GM12878 (cell line): ENCODE measurements around the gene PHLDA2.

ENCODE experiments used
- CEBPB ChIP-seq, 2 experiments: fragments of 150-350 bp in 1 of 2; IDR thresholded peaks; 2 replicates each; pipeline ENCODE4 v1.6.1; 2012 to 2014; ENCODE audit warnings: low read depth in 2 of 2, low read length in 2 of 2, borderline replicate concordance in 1 of 2, inconsistent platforms in 1 of 2
- EP300 ChIP-seq, 2 experiments: fragments of 150-350 bp in 1 of 2; IDR thresholded peaks; 2 replicates each; pipeline ENCODE4 v1.6.1; 2011 to 2012; ENCODE audit warnings: low read depth in 2 of 2, low read length in 2 of 2, borderline replicate concordance in 1 of 2, improper control_type of control experiment in 1 of 2, inconsistent platforms in 1 of 2; ENCODE audit not compliant: control insufficient read depth in 1 of 2
- MTA3 ChIP-seq: IDR thresholded peaks from 2 replicates; pipeline ENCODE4 v1.6.1; 2012; ENCODE audit warnings: low read length, inconsistent platforms, borderline replicate concordance
- POLR2A ChIP-seq: IDR thresholded peaks from 2 replicates; pipeline ENCODE4 v1.6.1; 2011; ENCODE audit warnings: low read depth, mild to moderate bottlenecking, low read length
- POLR2AphosphoS2 ChIP-seq: IDR thresholded peaks from 2 replicates; pipeline ENCODE4 v1.6.1; 2011; ENCODE audit warnings: low read depth, mild to moderate bottlenecking, low read length, improper control_type of control experiment, moderate library complexity
- POLR2AphosphoS5 ChIP-seq: IDR thresholded peaks from 2 replicates; pipeline ENCODE4 v1.6.1; 2011; ENCODE audit warnings: mild to moderate bottlenecking, low read length, inconsistent platforms
- RAD21 ChIP-seq: IDR thresholded peaks from 2 replicates; pipeline ENCODE4 v1.6.1; 2011; ENCODE audit warnings: mild to moderate bottlenecking, low read depth, low read length, moderate library complexity; ENCODE audit not compliant: insufficient read depth
- RCOR1 ChIP-seq: conservative IDR thresholded peaks from 2 replicates; pipeline ENCODE4 v1.6.1; 2012; ENCODE audit warnings: low read depth, low read length, improper control_type of control experiment
- ZBED1 ChIP-seq: IDR thresholded peaks from 2 replicates; pipeline ENCODE4 v1.6.1; 2016; ENCODE audit warnings: borderline replicate concordance
- TF ChIP-seq, protein P1 (sequence below): fragments of 450-650 bp; formaldehyde crosslinking; IDR thresholded peaks from 2 replicates; pipeline ENCODE4 v1.5.0; 2022; ENCODE audit warnings: mild to moderate bottlenecking, missing genetic modification characterization
- TF ChIP-seq, protein P2 (sequence below), 3 experiments: IDR thresholded peaks in 2 of 3; conservative IDR thresholded peaks in 1 of 3; 2 replicates each; pipeline ENCODE4 v1.5.1; 2011; ENCODE audit warnings: low read depth in 3 of 3, low read length in 3 of 3, mild to moderate bottlenecking in 3 of 3, control low read depth in 2 of 3, moderate library complexity in 2 of 3, inconsistent platforms in 1 of 3, mixed read lengths in 1 of 3; ENCODE audit not compliant: control insufficient read depth in 2 of 3, insufficient read depth in 1 of 3; ENCODE audit errors: extremely low read depth in 1 of 3
- TF ChIP-seq, protein P3 (sequence below): IDR thresholded peaks from 2 replicates; pipeline ENCODE4 v1.6.1; 2011; ENCODE audit warnings: low read depth, mild to moderate bottlenecking, low read length, moderate library complexity, borderline replicate concordance; ENCODE audit errors: extremely low read depth
- TF ChIP-seq, protein P4 (sequence below): IDR thresholded peaks from 2 replicates; pipeline ENCODE4 v1.6.1; 2012; ENCODE audit warnings: low read depth, low read length, improper control_type of control experiment
- TF ChIP-seq, protein P5 (sequence below): IDR thresholded peaks from 2 replicates; pipeline ENCODE4 v1.6.1; 2012; ENCODE audit warnings: low read depth, low read length, improper control_type of control experiment

DNA sequence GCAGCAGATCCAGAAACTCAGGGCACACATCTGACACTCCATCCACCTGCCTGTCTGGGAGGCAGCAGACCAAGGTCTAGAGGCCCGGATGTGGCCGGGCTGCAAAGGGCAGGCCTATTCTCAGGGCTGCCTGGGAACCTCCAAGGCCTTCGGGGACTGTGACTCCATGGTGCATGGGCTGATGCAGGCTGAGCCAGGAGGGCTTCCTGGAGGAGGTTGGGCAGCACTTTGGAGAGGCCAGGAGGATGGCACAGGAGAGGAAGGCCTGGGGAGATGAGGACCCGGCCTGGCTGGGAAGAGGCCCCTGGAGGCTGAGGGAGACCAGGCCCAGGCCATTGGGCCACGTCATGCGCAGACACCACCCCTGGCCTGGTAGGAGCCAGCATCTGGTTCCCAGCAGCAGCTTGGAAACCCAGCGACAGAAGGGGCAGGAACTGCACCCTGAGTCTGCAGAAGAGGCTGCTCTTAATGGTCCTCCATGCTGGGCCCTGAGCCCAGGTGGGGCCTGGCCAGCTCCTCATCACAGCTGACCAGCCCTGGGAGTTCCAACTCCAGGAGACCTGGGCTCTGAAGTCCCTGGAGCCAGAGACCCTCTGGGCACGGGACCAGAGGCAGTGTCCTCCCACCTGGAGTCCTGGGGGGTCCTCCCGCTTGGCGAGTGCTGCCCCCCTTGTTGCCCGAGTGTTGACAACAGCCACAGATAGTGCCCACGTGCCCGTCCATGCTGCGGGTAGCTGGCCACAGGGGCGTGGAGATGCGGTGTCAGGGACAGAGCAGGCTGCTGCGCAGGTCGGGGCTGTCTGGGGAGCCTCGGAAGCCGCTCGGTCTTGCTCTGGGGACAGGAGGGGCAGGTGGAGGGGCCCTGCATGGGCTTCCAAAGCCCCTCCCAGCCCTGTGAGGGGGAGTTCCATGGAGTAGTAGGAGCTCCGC lies 5.5 kb downstream of the PHLDA2 start:
- TF ChIP-seq, protein P1, sequence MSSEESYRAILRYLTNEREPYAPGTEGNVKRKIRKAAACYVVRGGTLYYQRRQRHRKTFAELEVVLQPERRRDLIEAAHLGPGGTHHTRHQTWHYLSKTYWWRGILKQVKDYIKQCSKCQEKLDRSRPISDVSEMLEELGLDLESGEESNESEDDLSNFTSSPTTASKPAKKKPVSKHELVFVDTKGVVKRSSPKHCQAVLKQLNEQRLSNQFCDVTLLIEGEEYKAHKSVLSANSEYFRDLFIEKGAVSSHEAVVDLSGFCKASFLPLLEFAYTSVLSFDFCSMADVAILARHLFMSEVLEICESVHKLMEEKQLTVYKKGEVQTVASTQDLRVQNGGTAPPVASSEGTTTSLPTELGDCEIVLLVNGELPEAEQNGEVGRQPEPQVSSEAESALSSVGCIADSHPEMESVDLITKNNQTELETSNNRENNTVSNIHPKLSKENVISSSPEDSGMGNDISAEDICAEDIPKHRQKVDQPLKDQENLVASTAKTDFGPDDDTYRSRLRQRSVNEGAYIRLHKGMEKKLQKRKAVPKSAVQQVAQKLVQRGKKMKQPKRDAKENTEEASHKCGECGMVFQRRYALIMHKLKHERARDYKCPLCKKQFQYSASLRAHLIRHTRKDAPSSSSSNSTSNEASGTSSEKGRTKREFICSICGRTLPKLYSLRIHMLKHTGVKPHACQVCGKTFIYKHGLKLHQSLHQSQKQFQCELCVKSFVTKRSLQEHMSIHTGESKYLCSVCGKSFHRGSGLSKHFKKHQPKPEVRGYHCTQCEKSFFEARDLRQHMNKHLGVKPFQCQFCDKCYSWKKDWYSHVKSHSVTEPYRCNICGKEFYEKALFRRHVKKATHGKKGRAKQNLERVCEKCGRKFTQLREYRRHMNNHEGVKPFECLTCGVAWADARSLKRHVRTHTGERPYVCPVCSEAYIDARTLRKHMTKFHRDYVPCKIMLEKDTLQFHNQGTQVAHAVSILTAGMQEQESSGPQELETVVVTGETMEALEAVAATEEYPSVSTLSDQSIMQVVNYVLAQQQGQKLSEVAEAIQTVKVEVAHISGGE (CRISPR knock-in tag): no peak
- TF ChIP-seq, protein P2, sequence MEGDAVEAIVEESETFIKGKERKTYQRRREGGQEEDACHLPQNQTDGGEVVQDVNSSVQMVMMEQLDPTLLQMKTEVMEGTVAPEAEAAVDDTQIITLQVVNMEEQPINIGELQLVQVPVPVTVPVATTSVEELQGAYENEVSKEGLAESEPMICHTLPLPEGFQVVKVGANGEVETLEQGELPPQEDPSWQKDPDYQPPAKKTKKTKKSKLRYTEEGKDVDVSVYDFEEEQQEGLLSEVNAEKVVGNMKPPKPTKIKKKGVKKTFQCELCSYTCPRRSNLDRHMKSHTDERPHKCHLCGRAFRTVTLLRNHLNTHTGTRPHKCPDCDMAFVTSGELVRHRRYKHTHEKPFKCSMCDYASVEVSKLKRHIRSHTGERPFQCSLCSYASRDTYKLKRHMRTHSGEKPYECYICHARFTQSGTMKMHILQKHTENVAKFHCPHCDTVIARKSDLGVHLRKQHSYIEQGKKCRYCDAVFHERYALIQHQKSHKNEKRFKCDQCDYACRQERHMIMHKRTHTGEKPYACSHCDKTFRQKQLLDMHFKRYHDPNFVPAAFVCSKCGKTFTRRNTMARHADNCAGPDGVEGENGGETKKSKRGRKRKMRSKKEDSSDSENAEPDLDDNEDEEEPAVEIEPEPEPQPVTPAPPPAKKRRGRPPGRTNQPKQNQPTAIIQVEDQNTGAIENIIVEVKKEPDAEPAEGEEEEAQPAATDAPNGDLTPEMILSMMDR (IDR thresholded peaks at IDR 0.05 in 2 of 3, conservative IDR thresholded peaks at IDR 0.05 in 1 of 3; ENCODE audit: control insufficient read depth in 2 of 3, extremely low read depth in 1 of 3, insufficient read depth in 1 of 3, low read depth in 3 of 3, low read length in 3 of 3): no peak
- no peak for TF ChIP-seq POLR2A
- TF ChIP-seq RCOR1: no peak
- no peak for TF ChIP-seq EP300 (IDR thresholded peaks at IDR 0.05; ENCODE audit: borderline replicate concordance in 1 of 2, control insufficient read depth in 1 of 2, low read depth in 2 of 2, low read length in 2 of 2)
- TF ChIP-seq CEBPB (IDR thresholded peaks at IDR 0.05; ENCODE audit: borderline replicate concordance in 1 of 2, low read depth in 2 of 2, low read length in 2 of 2): no peak
- TF ChIP-seq, protein P3, sequence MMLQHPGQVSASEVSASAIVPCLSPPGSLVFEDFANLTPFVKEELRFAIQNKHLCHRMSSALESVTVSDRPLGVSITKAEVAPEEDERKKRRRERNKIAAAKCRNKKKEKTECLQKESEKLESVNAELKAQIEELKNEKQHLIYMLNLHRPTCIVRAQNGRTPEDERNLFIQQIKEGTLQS: no peak
- no peak for TF ChIP-seq POLR2AphosphoS5
- TF ChIP-seq ZBED1: no peak
- TF ChIP-seq, protein P4, sequence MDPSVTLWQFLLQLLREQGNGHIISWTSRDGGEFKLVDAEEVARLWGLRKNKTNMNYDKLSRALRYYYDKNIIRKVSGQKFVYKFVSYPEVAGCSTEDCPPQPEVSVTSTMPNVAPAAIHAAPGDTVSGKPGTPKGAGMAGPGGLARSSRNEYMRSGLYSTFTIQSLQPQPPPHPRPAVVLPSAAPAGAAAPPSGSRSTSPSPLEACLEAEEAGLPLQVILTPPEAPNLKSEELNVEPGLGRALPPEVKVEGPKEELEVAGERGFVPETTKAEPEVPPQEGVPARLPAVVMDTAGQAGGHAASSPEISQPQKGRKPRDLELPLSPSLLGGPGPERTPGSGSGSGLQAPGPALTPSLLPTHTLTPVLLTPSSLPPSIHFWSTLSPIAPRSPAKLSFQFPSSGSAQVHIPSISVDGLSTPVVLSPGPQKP: no peak
- TF ChIP-seq RAD21: no peak
- TF ChIP-seq POLR2AphosphoS2: no peak
- no peak for TF ChIP-seq MTA3
- TF ChIP-seq, protein P5, sequence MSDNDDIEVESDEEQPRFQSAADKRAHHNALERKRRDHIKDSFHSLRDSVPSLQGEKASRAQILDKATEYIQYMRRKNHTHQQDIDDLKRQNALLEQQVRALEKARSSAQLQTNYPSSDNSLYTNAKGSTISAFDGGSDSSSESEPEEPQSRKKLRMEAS: no peak
